NT2/D1 (cell line): ENCODE results near the gene TLE7.

Experiments used
- DNase-seq: peaks from one replicate; pipeline ENCODE4 v3.0.0-alpha.2; 2011; ENCODE audit warnings: low read depth, low spot score
- H3K27me3 ChIP-seq: 2 replicates; pipeline ENCODE4 v1.6.0; 2011; ENCODE audit warnings: mild to moderate bottlenecking; ENCODE audit not compliant: insufficient read length, insufficient read depth
- H3K36me3 ChIP-seq: 2 replicates; pipeline ENCODE4 v1.6.1; 2011; ENCODE audit warnings: mild to moderate bottlenecking, low read length, mixed read lengths; ENCODE audit not compliant: insufficient read depth, insufficient read length
- H3K4me1 ChIP-seq: 2 replicates; pipeline ENCODE4 v1.5.1; 2011; ENCODE audit not compliant: insufficient read depth, insufficient read length
- H3K4me3 ChIP-seq: 2 replicates; pipeline ENCODE4 v1.5.1; 2011; ENCODE audit warnings: low read depth; ENCODE audit not compliant: insufficient read length
- H3K9ac ChIP-seq: 2 replicates; pipeline ENCODE4 v1.6.0; 2011; ENCODE audit warnings: low read depth; ENCODE audit not compliant: insufficient read length
- H3K9me3 ChIP-seq: 2 replicates; pipeline ENCODE4 v1.5.1; 2011; ENCODE audit warnings: mild to moderate bottlenecking, low read length; ENCODE audit not compliant: insufficient read depth
- SUZ12 ChIP-seq: IDR thresholded peaks from 2 replicates; pipeline ENCODE4 v1.6.1; 2011; ENCODE audit not compliant: insufficient read length, insufficient read depth; ENCODE audit errors: extremely low read depth
- YY1 ChIP-seq: IDR thresholded peaks from 2 replicates; pipeline ENCODE4 v1.6.1; 2011; ENCODE audit not compliant: insufficient read length, insufficient read depth
- ZNF274 ChIP-seq: IDR thresholded peaks from 2 replicates; pipeline ENCODE4 v1.6.1; 2011; ENCODE audit warnings: mild to moderate bottlenecking, low read depth, low read length

The TLE7 gene

DNA sequence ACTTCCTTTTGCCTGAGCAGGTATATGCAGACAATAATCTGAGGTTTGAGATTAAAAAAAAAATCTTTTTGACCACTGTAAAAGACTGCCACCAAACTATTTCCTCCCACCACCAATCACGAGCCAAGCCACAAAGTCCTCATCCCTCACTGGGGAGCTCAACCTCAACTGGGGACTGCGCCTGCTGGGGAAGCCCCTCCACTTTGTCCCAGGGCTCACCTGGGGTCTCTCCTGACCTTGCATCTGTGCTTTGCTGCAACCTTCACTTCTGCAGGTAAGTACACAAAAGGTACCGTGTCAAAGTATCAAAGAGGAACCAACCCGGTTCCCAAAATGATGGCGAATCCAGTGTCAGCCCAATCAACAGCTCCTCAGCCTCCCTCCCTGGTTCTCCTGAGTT is 35.5 kb downstream of the TLE7 start:
- no peaks in the 10 kb centered on the region for H3K36me3 ChIP-seq
- no peaks in the 10 kb centered on the region for H3K4me1 ChIP-seq
- H3K9me3 ChIP-seq: peaks cover 19% of the 10 kb centered on the region
- no peaks in the 10 kb centered on the region for H3K27me3 ChIP-seq
- TF ChIP-seq YY1 (no peak), SUZ12 (no peak), ZNF274 (no peak)
- no peak overlapping the region for H3K4me3 ChIP-seq
- H3K9ac ChIP-seq: no peak overlapping the region
- no peak for DNase-seq

DNA sequence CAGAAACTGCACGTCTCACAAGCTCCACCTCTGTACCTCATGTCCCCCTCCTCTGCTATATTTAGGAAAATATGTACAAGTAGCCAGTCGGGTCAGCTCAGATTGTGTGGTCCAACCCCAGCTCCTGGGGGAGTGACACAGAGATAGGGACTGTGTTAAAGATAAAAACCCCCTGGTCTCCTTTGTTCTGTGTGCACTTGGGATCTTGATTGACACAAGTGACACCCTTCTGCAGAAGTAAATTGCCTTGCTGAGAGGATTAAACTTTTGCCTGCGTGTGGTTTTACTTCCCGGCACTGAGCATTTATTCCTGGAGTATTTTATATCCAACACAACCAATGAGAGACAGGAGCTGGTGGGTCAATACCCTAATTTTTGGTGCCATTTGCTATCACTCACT is 37.5 kb downstream of the TLE7 start:
- Histone ChIP-seq H3K9me3 (peaks cover 19% of the 10 kb centered on the region), H3K27me3 (no peaks in the 10 kb centered on the region), H3K9ac (no peak overlapping the region), H3K4me3 (no peak overlapping the region), H3K4me1 (no peaks in the 10 kb centered on the region), H3K36me3 (no peaks in the 10 kb centered on the region)
- DNase-seq: no peak
- no peak for TF ChIP-seq SUZ12
- TF ChIP-seq YY1: no peak
- TF ChIP-seq ZNF274: no peak

DNA sequence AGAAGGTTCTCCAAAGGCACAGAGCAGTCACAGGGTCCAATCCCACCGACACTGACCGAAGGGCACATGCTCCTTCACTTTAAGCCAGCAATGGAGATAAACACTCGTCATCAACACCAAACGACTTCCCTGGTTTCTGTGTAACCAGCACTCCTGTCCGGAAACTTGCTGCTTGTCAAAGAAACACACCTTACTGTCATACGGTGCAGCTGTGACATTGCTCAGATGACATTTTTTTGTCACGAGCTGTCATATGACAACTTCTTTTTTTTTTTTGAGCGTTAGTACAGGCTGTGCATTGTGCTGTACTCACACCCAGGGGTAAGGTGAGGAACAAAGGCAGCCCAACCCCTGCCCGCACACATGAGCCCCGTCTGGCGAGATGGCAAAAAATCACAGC is 39.2 kb downstream of the TLE7 start:
- TF ChIP-seq YY1 (no peak), SUZ12 (no peak), ZNF274 (no peak)
- no peaks in the 10 kb centered on the region for H3K36me3 ChIP-seq
- no peak for DNase-seq
- H3K9ac ChIP-seq: no peak overlapping the region
- no peaks in the 10 kb centered on the region for H3K4me1 ChIP-seq
- peaks cover 19% of the 10 kb centered on the region for H3K9me3 ChIP-seq
- no peak overlapping the region for H3K4me3 ChIP-seq
- no peaks in the 10 kb centered on the region for H3K27me3 ChIP-seq

DNA sequence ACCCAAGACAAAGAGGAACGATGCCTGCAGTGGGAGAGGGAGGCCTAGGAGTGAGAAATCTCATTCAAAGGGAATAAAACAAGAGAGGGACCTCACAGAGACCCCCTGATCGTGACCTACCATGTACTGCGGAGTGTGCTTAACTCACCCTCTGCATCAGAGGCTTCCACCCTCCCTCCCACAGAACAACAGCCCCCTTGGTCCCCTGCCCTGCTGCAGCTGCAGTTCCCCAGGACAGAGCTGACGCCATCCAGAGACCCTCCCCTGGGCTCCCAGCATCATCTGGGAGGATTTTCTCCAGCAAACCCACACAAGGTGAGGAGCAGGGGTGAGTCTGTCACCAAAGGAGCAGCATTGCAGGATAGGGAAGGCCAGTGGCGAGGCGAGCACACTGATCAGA is 39.8 kb downstream of the TLE7 start:
- Histone ChIP-seq H3K27me3 (no peaks in the 10 kb centered on the region), H3K9me3 (peaks cover 19% of the 10 kb centered on the region), H3K4me1 (no peaks in the 10 kb centered on the region), H3K36me3 (no peaks in the 10 kb centered on the region), H3K9ac (no peak overlapping the region), H3K4me3 (no peak overlapping the region)
- no peak for DNase-seq
- TF ChIP-seq YY1 (no peak), SUZ12 (no peak), ZNF274 (no peak)

DNA sequence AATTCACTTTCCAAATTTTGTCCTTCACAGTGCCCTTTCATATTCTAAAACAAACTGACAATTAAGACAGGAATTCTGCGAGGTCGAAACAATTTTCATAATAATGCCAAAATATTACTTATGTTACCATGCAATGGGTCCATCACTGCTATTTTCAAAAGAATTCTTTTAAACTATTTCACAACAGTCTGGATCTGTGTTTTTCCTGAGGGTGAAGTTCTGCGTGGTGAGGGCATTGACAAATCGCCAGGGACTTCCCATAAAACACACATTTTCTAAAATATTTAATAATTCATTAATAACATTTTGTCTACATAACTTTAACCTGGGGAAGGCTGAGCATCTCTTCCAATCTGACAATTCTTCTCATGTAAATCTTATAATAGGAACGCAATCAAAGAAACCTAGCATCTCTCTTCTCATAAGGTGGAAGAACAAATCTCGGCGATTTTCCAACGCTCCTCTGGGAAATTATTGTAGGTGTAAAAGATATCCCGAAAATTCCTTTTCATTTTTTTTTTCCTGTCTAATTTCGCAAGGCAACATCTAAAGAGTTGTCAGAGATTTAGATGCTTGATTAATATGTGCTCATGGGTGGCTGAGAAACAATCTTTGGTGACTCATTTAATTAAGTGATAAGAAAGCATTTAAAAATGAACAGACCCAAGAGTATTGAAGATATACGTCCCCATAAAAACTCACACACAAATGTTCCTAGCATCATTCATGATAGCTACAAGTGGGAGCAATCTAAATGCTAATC is 41.9 kb downstream of the TLE7 start:
- Histone ChIP-seq H3K9ac (no peak overlapping the region), H3K9me3 (peaks cover 18% of the 10 kb centered on the region), H3K36me3 (no peaks in the 10 kb centered on the region), H3K4me3 (no peak overlapping the region), H3K4me1 (no peaks in the 10 kb centered on the region), H3K27me3 (no peaks in the 10 kb centered on the region)
- no peak for DNase-seq
- TF ChIP-seq ZNF274 (no peak), SUZ12 (no peak), YY1 (no peak)

DNA sequence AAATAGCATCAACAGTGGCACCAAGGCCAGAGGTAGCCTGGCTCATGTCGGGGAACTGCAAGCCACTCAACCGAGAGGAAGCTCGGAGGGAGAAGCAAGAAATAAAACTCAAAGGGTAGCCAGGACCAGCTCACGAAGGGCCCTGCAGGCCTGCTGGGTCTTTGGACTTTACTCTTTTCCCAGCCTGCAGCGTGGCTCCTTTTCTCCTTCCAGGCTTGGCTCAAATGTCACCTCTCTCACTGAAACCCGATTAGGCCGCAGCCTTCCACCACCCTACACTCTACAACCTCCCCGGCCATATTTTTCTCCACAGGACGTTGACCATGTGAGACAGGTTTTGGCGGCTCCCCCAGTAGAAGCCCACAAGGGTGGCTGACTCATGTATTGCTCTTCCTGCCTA is 45.3 kb downstream of the TLE7 start:
- no peak for DNase-seq
- no peak overlapping the region for H3K9ac ChIP-seq
- H3K36me3 ChIP-seq: no peaks in the 10 kb centered on the region
- no peaks in the 10 kb centered on the region for H3K27me3 ChIP-seq
- no peak overlapping the region for H3K4me3 ChIP-seq
- no peaks in the 10 kb centered on the region for H3K9me3 ChIP-seq
- no peaks in the 10 kb centered on the region for H3K4me1 ChIP-seq
- no peak for TF ChIP-seq ZNF274
- no peak for TF ChIP-seq SUZ12
- no peak for TF ChIP-seq YY1

DNA sequence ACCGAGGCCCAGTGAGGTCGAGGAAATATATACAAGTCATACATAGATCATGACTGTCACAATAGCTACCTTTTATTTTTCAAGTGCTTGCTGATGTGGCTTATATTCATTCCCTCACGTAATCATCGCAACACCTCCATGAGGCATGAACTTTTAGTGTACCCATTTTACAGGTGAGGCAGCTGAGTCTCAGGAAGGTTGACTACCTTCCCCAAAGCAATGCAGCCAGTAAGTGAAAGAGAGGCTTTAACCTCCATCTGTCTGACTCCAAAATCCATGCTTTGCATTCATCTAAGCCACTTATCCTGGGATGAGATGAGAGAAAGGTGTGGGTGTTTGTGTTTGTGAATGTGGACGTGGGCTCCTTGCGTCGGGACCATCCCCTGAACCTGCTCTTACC is 52.5 kb downstream of the TLE7 start:
- Histone ChIP-seq H3K9ac (no peak overlapping the region), H3K36me3 (peaks cover 5% of the 10 kb centered on the region), H3K4me1 (peaks cover 5% of the 10 kb centered on the region), H3K4me3 (no peak overlapping the region), H3K9me3 (no peaks in the 10 kb centered on the region), H3K27me3 (no peaks in the 10 kb centered on the region)
- no peak for TF ChIP-seq SUZ12
- TF ChIP-seq ZNF274: no peak
- TF ChIP-seq YY1: no peak
- DNase-seq: no peak
